Muscle layer of duodenum (tissue), 2 donors: Measurements from ENCODE around the gene ANXA5.
"Not testable (repeated sequence)": the region's sequence is repeated elsewhere in the genome, so short reads cannot be mapped to it uniquely, and the experiment has no call there.

Source experiments
- H3K27ac ChIP-seq: one replicate; pipeline ENCODE4 v1.7.0; 2013; ENCODE audit warnings: mild to moderate bottlenecking, low read length
- H3K27me3 ChIP-seq: one replicate; pipeline ENCODE4 v1.7.0; 2013; ENCODE audit warnings: low read depth, mild to moderate bottlenecking, control low read depth, low read length
- H3K36me3 ChIP-seq, 2 donors: one replicate each; pipeline ENCODE4 v1.7.0; 2013; ENCODE audit warnings: low read length in 2 of 2, control low read depth in 1 of 2, mild to moderate bottlenecking in 1 of 2; ENCODE audit not compliant: insufficient read depth in 2 of 2, control insufficient read depth in 1 of 2
- H3K4me1 ChIP-seq, 2 donors: one replicate each; pipeline ENCODE4 v1.7.0; 2013; ENCODE audit warnings: low read length in 2 of 2, mild to moderate bottlenecking in 2 of 2, control low read depth in 1 of 2, moderate library complexity in 1 of 2; ENCODE audit not compliant: insufficient read depth in 2 of 2, control insufficient read depth in 1 of 2
- H3K4me3 ChIP-seq, 2 donors: one replicate each; pipeline ENCODE4 v1.7.0; 2013; ENCODE audit warnings: low read length in 2 of 2, low read depth in 1 of 2, mild to moderate bottlenecking in 1 of 2
- H3K9me3 ChIP-seq, 2 donors: one replicate each; pipeline ENCODE4 v1.7.0; 2013; ENCODE audit warnings: low read length in 2 of 2, control low read depth in 1 of 2, mild to moderate bottlenecking in 1 of 2; ENCODE audit not compliant: control insufficient read depth in 1 of 2
- donor health status: healthy.

Gene ANXA5

DNA sequence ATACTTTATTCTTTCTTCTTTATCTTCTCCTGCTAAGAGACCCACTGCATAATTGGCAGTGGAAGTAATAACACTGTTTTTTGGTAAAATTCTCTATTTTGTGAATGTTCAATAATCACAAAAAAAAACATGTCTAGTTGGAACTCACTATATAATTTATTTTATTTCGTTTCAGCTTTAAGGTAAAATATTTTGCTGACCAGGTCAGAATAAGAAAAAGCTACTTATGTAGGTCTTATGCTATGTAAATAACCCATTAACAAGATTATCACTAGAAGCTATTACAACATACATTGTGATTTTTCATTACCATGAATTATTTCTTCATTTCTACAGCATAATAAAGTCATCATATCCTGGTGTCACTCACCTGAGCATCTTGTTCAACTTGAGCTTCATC is 19.3 kb downstream of the ANXA5 start:
- no peak overlapping the region for H3K27ac ChIP-seq
- H3K36me3 ChIP-seq = peaks cover 73 to 77% of the 10 kb centered on the region in 2 donors

DNA sequence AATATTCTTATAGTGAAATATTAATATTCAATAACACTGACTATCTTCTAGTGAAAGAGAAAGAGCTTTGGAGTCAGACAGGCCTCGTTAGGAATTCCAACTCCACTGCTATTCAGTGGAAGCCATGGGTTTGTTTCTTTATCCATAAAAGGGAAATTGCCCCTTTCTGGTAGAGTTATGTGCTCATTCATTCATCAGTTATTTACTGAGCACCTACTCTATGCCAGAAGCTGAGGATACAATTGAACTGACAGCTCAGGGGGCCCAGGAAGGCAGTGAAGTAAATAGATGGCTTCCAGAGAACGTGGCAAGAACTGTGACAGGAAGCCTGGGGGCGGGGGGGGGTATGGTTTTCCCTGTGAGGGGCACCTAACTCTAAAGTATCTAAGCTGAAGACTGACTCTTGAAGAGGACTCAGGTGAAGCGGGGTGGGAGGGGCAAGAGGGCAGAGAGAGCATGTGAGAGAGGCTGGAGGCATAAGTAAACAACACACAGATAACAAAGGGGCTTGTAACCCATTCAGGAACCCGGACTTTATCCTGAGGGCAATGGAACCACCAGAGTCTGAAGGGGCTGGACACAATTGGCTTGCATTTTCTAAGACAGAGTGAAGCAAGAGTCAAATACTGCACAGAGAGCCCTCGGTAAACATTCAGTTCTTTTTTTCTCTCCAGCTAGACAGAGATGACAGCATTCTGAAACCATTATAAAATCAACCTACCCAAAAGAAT is 20.3 kb downstream of the ANXA5 start:
- peaks cover 73 to 78% of the 10 kb centered on the region in 2 donors for H3K36me3 ChIP-seq

More for the DNA sequence above, 19.3 kb downstream of the ANXA5 start:
- Histone ChIP-seq H3K9me3 (no peaks in the 10 kb centered on the region), H3K4me3 (no peak overlapping the region), H3K27me3 (no peaks in the 10 kb centered on the region), H3K4me1 (no peaks in the 10 kb centered on the region)

DNA sequence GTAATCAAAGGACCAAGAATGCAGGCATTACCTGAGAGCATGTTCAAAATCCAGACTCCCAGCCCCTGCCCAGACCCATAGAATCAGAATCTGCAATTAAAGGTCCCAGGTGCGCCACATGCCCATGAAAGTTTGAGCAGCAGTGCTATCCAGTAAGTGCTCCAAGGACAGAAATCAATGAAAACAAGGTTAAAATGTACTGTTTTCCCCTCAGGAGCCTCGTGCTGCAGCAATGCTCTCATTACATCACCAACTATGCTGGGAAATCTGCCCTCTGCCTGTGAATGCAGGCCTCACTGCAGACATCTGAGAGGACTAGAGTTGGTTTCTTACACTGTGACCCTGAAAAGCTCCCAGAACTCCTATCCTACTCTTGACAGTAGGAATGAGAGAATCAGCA is 21.1 kb downstream of the ANXA5 start:
- Histone ChIP-seq H3K4me3 (no peak overlapping the region), H3K27ac (no peak overlapping the region), H3K36me3 (peaks cover 71 to 77% of the 10 kb centered on the region in 2 donors), H3K9me3 (no peaks in the 10 kb centered on the region), H3K4me1 (no peaks in the 10 kb centered on the region), H3K27me3 (no peaks in the 10 kb centered on the region)

More for the DNA sequence above, 20.3 kb downstream of the ANXA5 start:
- Histone ChIP-seq H3K27ac (no peak overlapping the region), H3K9me3 (no peaks in the 10 kb centered on the region), H3K4me3 (no peak overlapping the region), H3K4me1 (no peaks in the 10 kb centered on the region), H3K27me3 (no peaks in the 10 kb centered on the region)

DNA sequence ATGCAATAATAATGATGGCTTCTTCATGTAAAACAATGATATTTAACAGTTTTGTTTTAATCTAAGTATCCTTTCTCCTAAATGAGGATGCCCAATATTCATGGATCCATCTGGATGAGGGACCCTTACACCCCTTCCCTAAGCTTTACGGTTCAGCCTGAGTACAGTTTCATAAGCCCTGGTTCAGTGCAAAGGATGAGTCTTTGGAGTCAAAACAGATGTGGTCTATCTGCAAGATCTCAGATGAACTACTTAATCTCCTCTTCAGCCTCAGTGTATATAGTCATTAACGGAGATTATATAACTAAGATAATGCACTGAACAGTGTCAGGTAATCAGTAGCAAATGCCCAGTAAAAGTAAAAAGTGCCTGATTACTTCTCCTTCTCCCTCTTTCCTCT is 22.1 kb downstream of the ANXA5 start:
- Histone ChIP-seq H3K9me3 (no peaks in the 10 kb centered on the region), H3K36me3 (peaks cover 71 to 77% of the 10 kb centered on the region in 2 donors), H3K4me1 (no peaks in the 10 kb centered on the region), H3K27ac (no peak overlapping the region), H3K27me3 (no peaks in the 10 kb centered on the region), H3K4me3 (no peak overlapping the region)

DNA sequence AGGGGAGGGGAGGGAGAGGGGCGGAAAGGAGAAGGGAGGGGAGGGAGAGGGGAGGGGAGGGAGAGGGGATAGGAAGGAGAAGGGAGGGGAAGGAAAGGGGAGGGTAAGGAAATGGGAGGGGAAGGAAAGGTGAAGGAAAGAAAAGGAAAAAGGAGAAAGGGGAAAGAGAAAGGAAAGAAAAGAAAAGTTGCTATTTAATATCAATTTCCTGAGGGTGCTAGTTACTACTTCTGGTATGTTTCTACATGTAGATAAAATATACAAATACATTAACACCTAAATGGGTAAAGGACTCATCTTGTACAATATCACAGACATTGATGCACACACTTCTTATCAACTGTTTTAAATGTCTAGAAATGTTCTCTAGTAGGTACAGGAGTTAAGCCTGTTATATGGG is 22.6 kb downstream of the ANXA5 start:
- H3K36me3 ChIP-seq = peaks cover 71 to 77% of the 10 kb centered on the region in 2 donors
- H3K4me3 ChIP-seq = no peak overlapping the region
- H3K27ac ChIP-seq = no peak overlapping the region
- H3K4me1 ChIP-seq = no peaks in the 10 kb centered on the region
- H3K27me3 ChIP-seq = no peaks in the 10 kb centered on the region
- no peaks in the 10 kb centered on the region for H3K9me3 ChIP-seq

DNA sequence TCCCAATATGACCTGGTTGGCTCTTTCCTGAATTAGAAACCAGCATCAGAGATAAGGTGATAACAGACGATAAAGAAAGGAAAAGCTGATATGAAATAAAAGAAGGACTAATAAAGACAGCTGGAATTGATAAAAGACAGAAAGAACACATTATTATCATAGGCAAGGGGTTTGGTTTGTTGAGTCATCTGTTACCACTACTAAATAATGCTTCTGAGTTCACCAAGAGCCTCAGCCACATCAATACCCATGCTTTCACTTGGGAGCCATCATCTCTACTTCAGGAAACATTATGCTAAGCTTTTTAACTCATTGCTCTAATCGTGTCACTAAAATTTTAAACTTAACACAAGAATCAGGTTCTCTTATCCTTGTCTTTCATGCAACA is 27.6 kb downstream of the ANXA5 start:
- Histone ChIP-seq H3K27ac (no peak overlapping the region), H3K4me1 (no peaks in the 10 kb centered on the region), H3K9me3 (no peaks in the 10 kb centered on the region), H3K27me3 (no peaks in the 10 kb centered on the region), H3K4me3 (no peak overlapping the region), H3K36me3 (peaks cover 52 to 66% of the 10 kb centered on the region in 2 donors)

DNA sequence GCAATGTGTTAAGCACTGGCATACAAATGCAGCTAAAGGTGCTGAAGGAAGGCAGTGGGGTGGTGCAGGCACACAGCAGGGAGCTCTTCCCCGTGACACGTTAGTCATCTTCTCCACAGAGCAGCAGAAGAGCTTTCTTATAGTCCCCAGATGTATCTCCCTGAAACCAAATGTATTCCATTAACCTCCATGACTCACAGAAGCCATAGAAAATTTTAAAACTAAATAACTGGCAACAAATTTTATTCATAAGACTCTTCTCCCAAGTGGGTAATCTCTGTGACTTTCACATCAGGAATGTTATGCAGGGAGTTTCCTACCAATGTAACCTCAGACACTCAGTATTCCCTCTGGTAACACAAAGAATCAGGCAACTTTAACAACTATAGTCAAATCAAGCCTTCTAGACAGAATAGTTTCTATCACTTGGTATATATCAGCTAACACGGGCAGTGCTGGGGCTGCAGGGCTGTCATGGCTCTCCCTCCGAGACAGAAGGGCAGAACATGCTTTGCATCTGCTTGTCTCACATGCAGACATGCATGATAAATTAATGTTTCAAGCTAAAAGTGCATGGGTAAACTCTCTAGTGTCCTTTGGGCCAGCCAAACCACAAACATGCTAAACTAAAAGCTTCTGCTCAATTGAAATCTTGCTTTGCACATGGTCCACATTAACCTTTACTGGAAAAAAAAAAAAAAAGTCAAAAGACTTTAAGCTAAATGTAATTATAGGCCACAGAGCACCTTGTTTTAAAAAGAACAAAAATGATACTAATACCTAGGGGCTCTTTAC is 28.2 kb downstream of the ANXA5 start:
- Histone ChIP-seq H3K27ac (no peak overlapping the region), H3K4me1 (no peaks in the 10 kb centered on the region), H3K27me3 (no peaks in the 10 kb centered on the region), H3K4me3 (no peak overlapping the region), H3K36me3 (peaks cover 52 to 66% of the 10 kb centered on the region in 2 donors), H3K9me3 (no peaks in the 10 kb centered on the region)

DNA sequence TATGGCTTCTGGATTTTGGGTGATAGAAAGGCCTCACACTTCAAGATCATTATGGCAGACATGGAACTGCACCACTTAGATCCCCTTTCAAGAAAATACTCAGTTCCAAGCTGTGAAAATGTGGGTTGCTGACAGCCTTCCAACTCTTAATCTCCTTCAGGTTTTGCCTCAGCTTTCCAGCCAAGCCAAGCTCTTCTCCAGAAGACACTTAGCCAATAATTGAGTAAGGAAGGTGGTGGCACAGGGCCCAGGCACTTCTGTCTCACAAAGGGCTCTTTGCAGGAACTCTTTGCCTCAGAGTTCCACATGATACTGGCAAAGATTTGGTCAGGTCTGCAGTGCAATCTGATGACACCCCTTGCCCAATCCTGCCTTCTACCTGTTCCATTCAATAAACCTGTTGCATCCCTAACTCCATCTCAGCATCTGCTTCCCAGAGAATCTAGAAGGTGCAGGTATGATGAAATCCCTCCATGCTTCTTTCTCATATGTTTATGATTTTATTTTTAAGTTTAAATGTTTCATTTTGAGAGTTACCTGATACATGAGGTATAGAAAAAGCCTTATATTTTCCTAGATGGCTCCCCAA is 30.6 kb downstream of the ANXA5 start:
- Histone ChIP-seq H3K9me3 (no peaks in the 10 kb centered on the region), H3K27me3 (no peaks in the 10 kb centered on the region), H3K27ac (no peak overlapping the region), H3K4me3 (no peak overlapping the region), H3K36me3 (peaks cover 36 to 48% of the 10 kb centered on the region in 2 donors), H3K4me1 (no peaks in the 10 kb centered on the region)

DNA sequence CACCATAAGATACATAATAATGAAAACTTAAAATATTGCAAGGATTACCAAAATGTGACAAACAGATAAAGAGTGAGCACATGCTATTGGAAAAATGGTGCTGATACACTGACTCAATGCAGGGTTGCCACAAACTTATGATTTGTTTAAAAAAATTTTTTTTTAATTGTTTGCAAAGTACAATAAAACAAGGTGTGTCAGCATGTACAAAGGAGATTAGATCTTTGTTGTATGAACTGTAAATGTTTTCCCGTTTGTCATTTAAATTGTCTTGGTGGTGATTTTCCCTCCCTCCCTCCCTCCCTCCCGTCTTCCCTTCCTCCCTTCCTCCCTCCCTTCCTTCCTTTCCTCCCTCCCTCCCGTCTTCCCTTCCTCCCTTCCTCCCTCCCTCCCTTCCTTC is 31.4 kb downstream of the ANXA5 start:
- Histone ChIP-seq H3K4me3 (no peak overlapping the region), H3K27ac (no peak overlapping the region), H3K4me1 (no peaks in the 10 kb centered on the region), H3K27me3 (no peaks in the 10 kb centered on the region), H3K36me3 (peaks cover 30 to 42% of the 10 kb centered on the region in 2 donors), H3K9me3 (no peaks in the 10 kb centered on the region)

DNA sequence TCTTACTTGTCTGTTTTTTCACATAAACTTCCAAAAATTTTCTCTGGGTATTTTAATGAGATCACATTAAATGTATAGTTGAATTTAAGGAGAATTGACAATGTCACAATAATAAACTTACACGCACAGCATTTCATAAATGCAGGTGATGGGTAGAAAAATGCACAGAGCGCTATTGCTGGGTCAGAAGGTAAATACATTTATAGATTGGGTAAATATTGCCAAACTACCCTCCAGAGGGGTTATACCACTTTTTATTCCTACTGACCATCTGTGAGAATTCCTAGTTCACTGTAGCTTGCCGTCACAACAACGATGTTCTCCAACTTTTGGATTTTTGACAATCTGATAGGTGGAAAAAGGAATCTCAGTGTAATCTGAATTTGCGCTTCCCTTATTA is 34.6 kb downstream of the ANXA5 start:
- no peaks in the 10 kb centered on the region for H3K27me3 ChIP-seq
- H3K4me3 ChIP-seq = no peak overlapping the region
- peaks cover under 1 to 10% of the 10 kb centered on the region in 2 donors for H3K36me3 ChIP-seq
- no peak overlapping the region for H3K27ac ChIP-seq
- no peaks in the 10 kb centered on the region for H3K4me1 ChIP-seq
- H3K9me3 ChIP-seq = no peaks in the 10 kb centered on the region

DNA sequence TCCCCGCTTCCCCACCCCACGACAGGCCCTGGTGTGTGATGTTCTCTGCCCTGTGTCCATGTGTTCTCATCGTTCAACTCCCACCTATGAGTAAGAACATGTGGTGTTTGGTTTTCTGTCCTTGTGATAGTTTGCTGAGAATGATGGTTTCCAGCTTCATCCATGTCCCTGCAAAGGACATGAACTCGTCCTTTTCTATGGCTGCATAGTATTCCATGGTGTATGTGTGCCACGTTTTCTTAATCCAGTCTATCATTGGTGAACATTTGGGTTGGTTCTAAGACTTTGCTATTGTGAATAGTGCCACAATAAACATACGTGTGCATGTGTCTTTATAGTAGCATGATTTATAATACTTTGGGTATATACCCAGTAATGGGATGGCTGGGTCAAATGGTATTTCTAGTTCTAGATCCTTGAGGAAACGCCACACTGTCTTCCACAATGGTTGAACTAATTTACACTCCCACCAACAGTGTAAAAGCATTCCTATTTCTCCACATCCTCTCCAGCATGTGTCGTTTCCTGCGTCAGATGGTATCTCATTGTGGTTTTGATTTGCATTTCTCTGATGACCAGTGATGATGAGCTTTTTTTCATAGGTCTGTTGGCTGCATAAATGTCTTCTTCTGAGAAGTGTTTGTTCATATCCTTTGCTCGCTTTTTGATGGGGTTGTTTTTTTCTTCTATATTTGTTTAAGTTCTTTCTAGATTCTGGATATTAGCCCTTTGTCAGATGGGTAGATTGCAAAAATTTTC is 36.4 kb downstream of the ANXA5 start:
- not testable (repeated sequence) for H3K27ac ChIP-seq, H3K36me3 ChIP-seq, H3K4me3 ChIP-seq, H3K9me3 ChIP-seq, H3K27me3 ChIP-seq, H3K4me1 ChIP-seq
